Central memory CD8-positive, alpha-beta T cell (primary cell): ENCODE results near the gene FOXP3.

Source experiments
- ATAC-seq: fragments of 150-1000 bp; cut with Tn5 transposase; replicated peaks from 2 replicates; pipeline ENCODE4 v1.10.0; 2022; ENCODE audit warnings: mild to moderate bottlenecking, moderate FRiP score, moderate number of reproducible peaks; ENCODE audit not compliant: poor library complexity, severe bottlenecking; ENCODE audit errors: extremely low read depth
- DNase-seq, 2 donors: peaks; one replicate each; pipeline ENCODE4 v3.0.0; 2021; ENCODE audit warnings: low spot score in 2 of 2
- H3K27ac Mint-ChIP-seq: one replicate; pipeline ENCODE4 v1.8.0; 2022; ENCODE audit warnings: low read depth, mild to moderate bottlenecking, moderate library complexity, mixed read lengths
- H3K27me3 Mint-ChIP-seq: one replicate; pipeline ENCODE4 v1.8.0; 2022; ENCODE audit warnings: mixed read lengths
- H3K36me3 Mint-ChIP-seq: one replicate; pipeline ENCODE4 v1.8.0; 2022; ENCODE audit warnings: mild to moderate bottlenecking, moderate library complexity, mixed read lengths; ENCODE audit not compliant: insufficient read depth
- H3K4me1 Mint-ChIP-seq: one replicate; pipeline ENCODE4 v1.8.0; 2022; ENCODE audit warnings: mixed read lengths
- H3K4me3 Mint-ChIP-seq: one replicate; pipeline ENCODE4 v1.8.0; 2022; ENCODE audit warnings: mild to moderate bottlenecking, moderate library complexity, mixed read lengths
- H3K9me3 Mint-ChIP-seq: one replicate; pipeline ENCODE4 v1.8.0; 2022; ENCODE audit warnings: mixed read lengths

Gene FOXP3

GRCh38 chrX:49237060-49237459, 27.4 kb downstream of the FOXP3 start:
- Mint-ChIP-seq H3K4me3 (peak overlapping the region; percentile 85), H3K36me3 (peaks cover 16% of the 10 kb centered on the region), H3K9me3 (no peaks in the 10 kb centered on the region), H3K4me1 (peaks cover 22% of the 10 kb centered on the region), H3K27ac (peak overlapping the region; percentile 90), H3K27me3 (no peaks in the 10 kb centered on the region)
- no peak for ATAC-seq
- DNase-seq = no peak

- DNase-seq (no peak), ATAC-seq (no peak)
- H3K4me3 Mint-ChIP-seq = no peak overlapping the region
- no peak overlapping the region for H3K27ac Mint-ChIP-seq
- H3K36me3 Mint-ChIP-seq = peaks cover 13% of the 10 kb centered on the region
- peaks cover 17% of the 10 kb centered on the region for H3K4me1 Mint-ChIP-seq
- H3K9me3 Mint-ChIP-seq = no peaks in the 10 kb centered on the region
- no peaks in the 10 kb centered on the region for H3K27me3 Mint-ChIP-seq
Observed at GRCh38 chrX:49233887-49234555, 30.5 kb downstream of the FOXP3 start.

GRCh38 chrX:49233176-49233575, 31.3 kb downstream of the FOXP3 start, which contains the start of gene CACNA1F:
CACNA1F (minus strand) TSS chrX:49233340; CDS start chrX:49233309, 31 bp downstream.
- Mint-ChIP-seq H3K9me3 (no peaks in the 10 kb centered on the region), H3K4me1 (peaks cover 17% of the 10 kb centered on the region), H3K27me3 (no peaks in the 10 kb centered on the region), H3K36me3 (peaks cover 12% of the 10 kb centered on the region), H3K4me3 (peak within 1 kb of the TSS; percentile 67), H3K27ac (no peak within 1 kb of the TSS)
- DNase-seq (no peak), ATAC-seq (no peak)

- peaks cover 17% of the 10 kb centered on the region for H3K4me1 Mint-ChIP-seq
- DNase-seq (no peak), ATAC-seq (no peak)
- H3K4me3 Mint-ChIP-seq = peak overlapping the region; percentile 67
- H3K27ac Mint-ChIP-seq = no peak overlapping the region
- no peaks in the 10 kb centered on the region for H3K27me3 Mint-ChIP-seq
- peaks cover 11% of the 10 kb centered on the region for H3K36me3 Mint-ChIP-seq
- no peaks in the 10 kb centered on the region for H3K9me3 Mint-ChIP-seq
Observed at GRCh38 chrX:49232525-49232924, 32.0 kb downstream of the FOXP3 start.

- H3K27ac Mint-ChIP-seq = peak overlapping the region; percentile 91
- H3K9me3 Mint-ChIP-seq = no peaks in the 10 kb centered on the region
- H3K36me3 Mint-ChIP-seq = peaks cover 9% of the 10 kb centered on the region
- H3K4me1 Mint-ChIP-seq = peaks cover 7% of the 10 kb centered on the region
- H3K27me3 Mint-ChIP-seq = no peaks in the 10 kb centered on the region
- no peak for DNase-seq
- peak overlapping the region; percentile 67 for H3K4me3 Mint-ChIP-seq
- no peak for ATAC-seq
Observed at GRCh38 chrX:49231333-49232000, 33.0 kb downstream of the FOXP3 start.

- H3K4me1 Mint-ChIP-seq = peaks cover 7% of the 10 kb centered on the region
- peaks cover 7% of the 10 kb centered on the region for H3K36me3 Mint-ChIP-seq
- peak overlapping the region; percentile 91 for H3K27ac Mint-ChIP-seq
- ATAC-seq = peak; percentile 67
- H3K27me3 Mint-ChIP-seq = peaks cover 4% of the 10 kb centered on the region
- peak overlapping the region; percentile 67 for H3K4me3 Mint-ChIP-seq
- DNase-seq = peak; percentile 14 to 26
- no peaks in the 10 kb centered on the region for H3K9me3 Mint-ChIP-seq
Observed at GRCh38 chrX:49230500-49231232, 33.8 kb downstream of the FOXP3 start.

GRCh38 chrX:49228185-49228584, 36.3 kb downstream of the FOXP3 start:
- H3K4me1 Mint-ChIP-seq = no peaks in the 10 kb centered on the region
- no peak overlapping the region for H3K4me3 Mint-ChIP-seq
- no peak for DNase-seq
- peaks cover 5% of the 10 kb centered on the region for H3K36me3 Mint-ChIP-seq
- no peaks in the 10 kb centered on the region for H3K9me3 Mint-ChIP-seq
- ATAC-seq = no peak
- H3K27me3 Mint-ChIP-seq = peaks cover 20% of the 10 kb centered on the region
- H3K27ac Mint-ChIP-seq = no peak overlapping the region

GRCh38 chrX:49227726-49228125, 36.8 kb downstream of the FOXP3 start:
- peaks cover 5% of the 10 kb centered on the region for H3K36me3 Mint-ChIP-seq
- ATAC-seq = no peak
- no peaks in the 10 kb centered on the region for H3K9me3 Mint-ChIP-seq
- no peak overlapping the region for H3K4me3 Mint-ChIP-seq
- no peak for DNase-seq
- no peaks in the 10 kb centered on the region for H3K4me1 Mint-ChIP-seq
- H3K27me3 Mint-ChIP-seq = peaks cover 24% of the 10 kb centered on the region
- no peak overlapping the region for H3K27ac Mint-ChIP-seq

- H3K27ac Mint-ChIP-seq = no peak overlapping the region
- H3K4me3 Mint-ChIP-seq = no peak overlapping the region
- peaks cover 29% of the 10 kb centered on the region for H3K27me3 Mint-ChIP-seq
- no peak for ATAC-seq
- no peaks in the 10 kb centered on the region for H3K4me1 Mint-ChIP-seq
- peaks cover 5% of the 10 kb centered on the region for H3K36me3 Mint-ChIP-seq
- DNase-seq = no peak
- no peaks in the 10 kb centered on the region for H3K9me3 Mint-ChIP-seq
Observed at GRCh38 chrX:49226946-49227345, 37.6 kb downstream of the FOXP3 start.

DNA sequence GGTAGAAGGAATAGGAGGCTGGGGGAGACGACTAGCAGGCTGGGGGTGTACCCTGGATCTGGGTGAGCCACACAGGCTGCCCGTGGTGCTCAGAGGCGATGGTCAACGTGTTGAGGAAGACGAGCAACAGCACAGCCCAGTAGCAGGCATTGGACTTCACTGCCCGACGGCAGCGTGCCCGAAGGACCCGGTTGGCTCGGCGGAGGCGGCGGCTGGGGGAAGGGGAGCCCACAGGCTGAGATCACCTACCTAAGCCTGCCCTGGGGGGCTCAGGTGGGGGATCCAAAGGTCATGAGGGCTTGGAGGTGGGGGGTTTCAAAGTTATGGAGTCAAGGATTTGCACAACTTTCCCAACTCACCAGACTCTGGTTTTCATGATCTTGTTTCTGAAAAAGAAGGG, 38.7 kb downstream of the FOXP3 start:
- H3K27ac Mint-ChIP-seq = no peak overlapping the region
- ATAC-seq (no peak), DNase-seq (no peak)
- H3K4me1 Mint-ChIP-seq = no peaks in the 10 kb centered on the region
- peaks cover 29% of the 10 kb centered on the region for H3K27me3 Mint-ChIP-seq
- H3K9me3 Mint-ChIP-seq = no peaks in the 10 kb centered on the region
- H3K36me3 Mint-ChIP-seq = peaks cover 1% of the 10 kb centered on the region
- H3K4me3 Mint-ChIP-seq = no peak overlapping the region

DNA sequence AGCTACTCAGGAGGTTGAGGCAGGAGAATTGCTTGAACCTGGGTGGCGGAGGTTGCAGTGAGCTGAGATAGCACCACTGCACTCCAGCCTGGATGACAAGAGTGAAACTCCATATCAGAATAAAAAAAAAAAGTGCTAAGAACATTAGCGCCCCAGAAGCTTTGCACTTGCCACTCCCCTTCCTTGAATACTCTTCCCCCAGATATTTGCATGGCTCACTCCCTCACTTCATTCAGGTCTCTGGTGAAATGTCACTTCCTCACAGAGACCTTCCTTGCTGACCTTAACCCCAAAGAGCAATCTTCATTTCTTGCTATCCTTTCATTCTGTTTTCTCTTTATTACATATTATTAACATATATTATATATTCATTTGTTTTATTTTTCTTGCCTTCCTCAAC, 42.6 kb downstream of the FOXP3 start:
- peaks cover 29% of the 10 kb centered on the region for H3K27me3 Mint-ChIP-seq
- H3K4me3 Mint-ChIP-seq = no peak overlapping the region

DNA sequence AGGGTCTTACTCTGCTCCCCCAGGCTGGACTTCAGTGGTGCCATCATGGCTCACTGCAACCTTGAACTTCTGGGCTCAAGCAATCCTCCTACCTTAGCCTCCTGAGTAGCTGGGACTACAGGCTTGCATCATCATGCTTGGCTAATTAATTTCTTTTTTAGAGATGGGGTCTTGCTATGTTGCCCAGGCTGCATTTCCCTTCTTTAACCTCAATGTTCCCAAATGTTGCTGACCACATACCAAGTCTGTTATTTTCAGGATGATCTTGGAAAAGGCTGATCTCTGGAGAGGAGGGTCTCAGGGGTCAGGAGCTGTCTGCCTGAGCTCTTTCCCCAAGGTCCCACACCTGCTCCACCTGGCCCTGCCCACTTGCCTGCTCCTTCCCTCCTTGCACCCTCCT, 44.4 kb downstream of the FOXP3 start:
- Mint-ChIP-seq H3K4me1 (no peaks in the 10 kb centered on the region), H3K27me3 (peaks cover 20% of the 10 kb centered on the region), H3K9me3 (no peaks in the 10 kb centered on the region), H3K36me3 (peaks cover 2% of the 10 kb centered on the region), H3K4me3 (no peak overlapping the region), H3K27ac (no peak overlapping the region)
- ATAC-seq (no peak), DNase-seq (no peak)

More for the DNA sequence above, 42.6 kb downstream of the FOXP3 start:
- Mint-ChIP-seq H3K27ac (no peak overlapping the region), H3K36me3 (peaks cover 2% of the 10 kb centered on the region), H3K9me3 (no peaks in the 10 kb centered on the region), H3K4me1 (no peaks in the 10 kb centered on the region)
- no peak for ATAC-seq
- no peak for DNase-seq
